Measurements from ENCODE around the gene ZBTB18. TPM values are rescaled to one million over a fixed set of nuclear protein-coding genes. Genes with fewer than 3 reads are reported as not detected.

ZBTB18 gene
- total RNA-seq, 1 donor from 2014 or later = 29.9 TPM

DNA sequence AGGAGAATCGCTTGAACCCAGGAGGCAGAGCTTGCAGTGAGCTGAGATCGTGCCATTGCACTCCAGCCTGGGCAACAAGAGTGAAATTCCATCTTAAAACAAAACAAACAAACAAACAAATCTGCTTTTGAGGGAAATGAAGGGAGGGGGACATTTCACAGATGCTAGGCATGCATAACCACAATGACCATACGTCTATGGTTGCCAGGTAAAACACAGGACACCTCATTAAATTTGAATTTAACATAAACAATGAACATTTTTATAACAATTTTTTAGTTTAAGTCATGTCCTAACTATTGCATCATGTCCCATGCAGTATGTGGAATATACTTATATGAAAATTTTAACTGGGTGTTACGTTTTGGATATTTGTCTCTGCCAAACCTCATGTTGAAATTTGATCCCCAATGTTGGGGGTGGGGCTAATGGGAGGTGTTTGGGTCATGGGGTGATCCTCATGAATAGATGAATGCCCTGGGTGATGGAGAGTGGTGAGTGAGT is 31.0 kb upstream of the ZBTB18 start:
- no peaks in the 10 kb centered on the region for H3K36me3 ChIP-seq
- no peak overlapping the region for H3K4me3 ChIP-seq
- TF ChIP-seq, protein P1, sequence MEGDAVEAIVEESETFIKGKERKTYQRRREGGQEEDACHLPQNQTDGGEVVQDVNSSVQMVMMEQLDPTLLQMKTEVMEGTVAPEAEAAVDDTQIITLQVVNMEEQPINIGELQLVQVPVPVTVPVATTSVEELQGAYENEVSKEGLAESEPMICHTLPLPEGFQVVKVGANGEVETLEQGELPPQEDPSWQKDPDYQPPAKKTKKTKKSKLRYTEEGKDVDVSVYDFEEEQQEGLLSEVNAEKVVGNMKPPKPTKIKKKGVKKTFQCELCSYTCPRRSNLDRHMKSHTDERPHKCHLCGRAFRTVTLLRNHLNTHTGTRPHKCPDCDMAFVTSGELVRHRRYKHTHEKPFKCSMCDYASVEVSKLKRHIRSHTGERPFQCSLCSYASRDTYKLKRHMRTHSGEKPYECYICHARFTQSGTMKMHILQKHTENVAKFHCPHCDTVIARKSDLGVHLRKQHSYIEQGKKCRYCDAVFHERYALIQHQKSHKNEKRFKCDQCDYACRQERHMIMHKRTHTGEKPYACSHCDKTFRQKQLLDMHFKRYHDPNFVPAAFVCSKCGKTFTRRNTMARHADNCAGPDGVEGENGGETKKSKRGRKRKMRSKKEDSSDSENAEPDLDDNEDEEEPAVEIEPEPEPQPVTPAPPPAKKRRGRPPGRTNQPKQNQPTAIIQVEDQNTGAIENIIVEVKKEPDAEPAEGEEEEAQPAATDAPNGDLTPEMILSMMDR (IDR thresholded peaks at IDR 0.05; ENCODE audit: borderline replicate concordance) = no peak
- H3K4me1 ChIP-seq = no peaks in the 10 kb centered on the region
- intact Hi-C loops (cut with micrococcal nuclease) = no loop called here
- H3K27me3 ChIP-seq (ENCODE audit: low read depth) = no peaks in the 10 kb centered on the region
- H3K27ac ChIP-seq (replicated peaks) = no peak overlapping the region
- H3K9me3 ChIP-seq (replicated peaks) = no peaks in the 10 kb centered on the region
- no peak for DNase-seq

DNA sequence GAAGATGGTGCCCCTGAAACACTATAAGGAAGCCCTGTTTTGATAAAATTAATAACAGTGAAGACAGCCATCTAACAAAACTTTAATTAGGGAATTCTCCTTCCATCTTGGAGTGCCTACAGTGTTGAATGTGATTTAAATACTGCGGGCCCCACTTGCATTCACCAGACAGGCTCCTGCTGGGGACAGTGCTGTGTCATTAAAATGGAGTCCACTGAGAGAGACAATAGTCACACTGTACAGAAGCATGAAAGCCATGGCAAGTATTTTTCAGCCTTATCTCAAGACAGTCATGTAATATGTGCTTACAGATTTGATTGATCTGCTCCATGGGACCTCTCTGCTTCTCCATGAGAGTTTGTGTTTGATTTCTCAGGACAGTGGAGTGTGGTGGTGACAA is 29.7 kb upstream of the ZBTB18 start:
- Histone ChIP-seq H3K27me3 (ENCODE audit: low read depth) (no peaks in the 10 kb centered on the region), H3K36me3 (no peaks in the 10 kb centered on the region), H3K4me1 (no peaks in the 10 kb centered on the region), H3K27ac (replicated peaks) (no peak overlapping the region), H3K4me3 (no peak overlapping the region), H3K9me3 (replicated peaks) (no peaks in the 10 kb centered on the region)
- TF ChIP-seq, protein P1 (IDR thresholded peaks at IDR 0.05; ENCODE audit: borderline replicate concordance) = no peak
- intact Hi-C loops (cut with micrococcal nuclease) = no loop called here
- no peak for DNase-seq

DNA sequence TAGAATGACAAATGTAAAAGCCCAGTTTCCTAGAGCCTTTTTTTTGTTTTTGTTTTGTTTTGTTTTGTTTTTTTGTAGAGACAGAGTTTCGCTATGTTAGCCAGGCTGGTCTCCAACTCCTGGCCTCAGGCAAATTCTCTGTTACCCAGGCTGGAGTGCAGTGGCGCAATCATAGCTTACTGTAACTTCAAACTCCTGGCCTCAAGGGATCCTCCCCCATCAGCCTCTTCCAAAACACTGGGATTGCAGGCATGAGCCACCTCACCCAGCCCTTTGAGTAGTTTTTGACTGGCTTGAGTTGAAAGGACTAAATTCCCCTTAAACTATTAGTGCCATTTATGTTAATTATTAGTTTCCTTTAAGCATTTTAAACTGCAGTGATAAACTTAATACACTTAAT is 28.8 kb upstream of the ZBTB18 start:
- H3K27me3 ChIP-seq (ENCODE audit: low read depth) = no peaks in the 10 kb centered on the region
- intact Hi-C loops (cut with micrococcal nuclease) = no loop called here
- TF ChIP-seq, protein P1 (IDR thresholded peaks at IDR 0.05; ENCODE audit: borderline replicate concordance) = no peak
- H3K9me3 ChIP-seq (replicated peaks) = no peaks in the 10 kb centered on the region
- no peak overlapping the region for H3K27ac ChIP-seq (replicated peaks)
- no peak overlapping the region for H3K4me3 ChIP-seq
- no peak for DNase-seq
- H3K36me3 ChIP-seq = no peaks in the 10 kb centered on the region
- H3K4me1 ChIP-seq = no peaks in the 10 kb centered on the region

DNA sequence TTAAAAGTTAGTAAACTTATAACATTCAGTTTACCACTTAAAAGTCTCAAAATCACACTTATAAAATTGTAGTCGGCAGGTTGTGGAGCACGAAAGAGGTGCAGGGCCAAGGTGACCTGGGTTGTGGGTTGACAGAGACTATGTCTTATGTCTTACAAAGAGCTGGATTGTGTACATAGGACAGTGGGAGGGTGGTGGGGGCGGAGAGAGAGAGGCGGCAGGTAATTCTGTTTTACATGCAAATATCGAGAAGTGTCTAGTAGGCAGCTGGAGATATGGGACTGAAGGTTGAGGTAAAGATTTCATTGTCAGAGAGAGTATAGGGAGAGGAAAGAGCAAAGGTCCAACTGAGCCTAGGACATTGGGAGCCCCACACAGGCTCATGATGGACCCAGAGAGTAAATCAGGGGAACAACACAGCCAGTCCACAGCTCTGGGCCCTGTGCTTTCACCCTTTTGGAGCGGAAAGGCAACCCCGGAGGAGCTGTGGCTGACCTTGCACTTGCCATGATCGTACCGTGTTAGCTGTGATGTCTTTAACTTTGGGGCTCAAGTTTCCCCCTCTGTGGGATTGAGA is 28.1 kb upstream of the ZBTB18 start:
- no peak for DNase-seq
- H3K9me3 ChIP-seq (replicated peaks) = no peaks in the 10 kb centered on the region
- no peaks in the 10 kb centered on the region for H3K4me1 ChIP-seq
- intact Hi-C loops (cut with micrococcal nuclease) = no loop called here
- no peak overlapping the region for H3K4me3 ChIP-seq
- no peaks in the 10 kb centered on the region for H3K36me3 ChIP-seq
- H3K27ac ChIP-seq (replicated peaks) = no peak overlapping the region
- TF ChIP-seq, protein P1 (IDR thresholded peaks at IDR 0.05; ENCODE audit: borderline replicate concordance) = no peak
- no peaks in the 10 kb centered on the region for H3K27me3 ChIP-seq (ENCODE audit: low read depth)

DNA sequence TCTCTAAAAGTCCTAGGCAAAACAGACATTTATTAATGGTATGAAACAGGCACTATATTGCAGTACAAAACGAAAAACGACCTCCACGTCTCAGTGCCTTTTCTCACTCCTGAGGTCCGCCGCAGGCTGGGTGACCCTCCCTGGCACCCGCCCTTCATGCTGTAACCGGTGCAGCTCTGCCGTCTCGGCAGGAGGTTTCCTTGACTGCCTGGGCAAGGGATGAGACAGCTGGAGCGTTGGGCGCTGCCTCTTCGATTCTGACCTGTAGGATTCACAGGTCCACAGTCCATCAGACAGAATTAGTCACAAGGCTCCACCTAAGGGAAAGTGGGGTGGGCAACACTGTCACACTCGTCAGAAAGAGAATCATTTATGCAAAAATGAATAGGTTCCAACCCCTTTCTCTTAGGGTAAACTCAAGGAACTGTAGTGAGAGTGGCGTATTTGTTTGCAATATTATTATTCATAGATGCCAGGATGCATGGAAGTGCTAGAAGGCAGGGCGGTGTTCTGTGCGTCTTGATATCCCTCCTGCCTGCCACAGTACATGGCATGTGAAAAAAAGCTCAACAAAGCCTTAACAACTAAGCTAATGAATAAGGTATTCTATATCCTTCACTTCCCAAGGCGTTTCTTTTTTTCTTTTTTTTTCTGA is 23.5 kb upstream of the ZBTB18 start:
- Histone ChIP-seq H3K4me1 (peaks cover 7% of the 10 kb centered on the region), H3K9me3 (replicated peaks) (no peaks in the 10 kb centered on the region), H3K27ac (replicated peaks) (no peak overlapping the region), H3K4me3 (no peak overlapping the region), H3K36me3 (no peaks in the 10 kb centered on the region), H3K27me3 (ENCODE audit: low read depth) (no peaks in the 10 kb centered on the region)
- DNase-seq = no peak
- TF ChIP-seq, protein P1 (IDR thresholded peaks at IDR 0.05; ENCODE audit: borderline replicate concordance) = no peak
- intact Hi-C loops (cut with micrococcal nuclease) = no loop called here

Measured in left ventricle myocardium inferior (tissue), 1 donor.